HG02759 (cell line): Measurements from ENCODE around the gene SPATS2.

Source experiments
- ATAC-seq: cut with Tn5 transposase; IDR thresholded peaks from one replicate; pipeline ENCODE4 v1.9.1; 2021; ENCODE audit warnings: mild to moderate bottlenecking, moderate library complexity; ENCODE audit not compliant: unreplicated experiment

SPATS2 gene

GRCh38 chr12:49538510-49539403 is 171.5 kb downstream of the SPATS2 start, which contains the start of gene KCNH3:
Gene KCNH3, plus strand, starts transcription at chr12:49539030. Its CDS starts 387 bp downstream, at chr12:49539417.
- peak; percentile 73 for ATAC-seq

DNA sequence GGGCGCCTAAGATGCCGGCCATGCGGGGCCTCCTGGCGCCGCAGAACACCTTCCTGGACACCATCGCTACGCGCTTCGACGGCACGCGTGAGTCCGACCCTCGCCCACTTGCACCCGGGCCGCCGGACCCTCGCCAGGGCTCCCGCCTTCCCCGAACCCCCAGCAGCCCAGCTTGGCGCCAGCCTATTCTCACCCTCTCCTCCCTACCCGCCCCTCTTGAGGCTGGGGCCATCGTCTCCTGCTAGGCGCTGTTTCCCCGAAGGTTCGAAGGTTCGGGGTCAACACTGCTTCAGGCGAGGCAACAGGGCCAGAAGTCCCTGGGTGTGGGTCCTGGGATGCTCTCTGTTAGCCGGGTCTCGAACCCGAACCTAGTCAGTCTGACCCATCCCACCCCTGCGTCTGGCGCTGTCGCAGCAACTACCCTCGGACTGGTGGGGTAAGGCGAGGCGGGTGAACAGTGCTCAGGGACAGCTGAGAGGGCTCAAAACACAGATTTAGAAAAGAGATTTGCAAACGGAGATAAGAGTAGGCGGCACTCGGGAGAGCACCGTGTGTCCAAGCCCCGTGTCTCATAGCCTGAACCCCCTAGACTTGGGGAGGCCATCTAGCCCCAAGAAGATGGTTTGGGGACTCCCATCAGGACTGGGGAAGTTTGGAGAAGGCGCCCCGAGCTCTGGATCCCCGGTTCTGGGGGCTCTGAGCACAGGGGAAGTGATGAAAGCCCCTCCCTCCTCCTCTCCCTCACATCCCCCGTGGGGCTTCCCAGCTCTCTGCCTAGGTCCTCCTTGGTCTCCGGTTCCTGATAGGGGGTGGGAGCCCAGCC is 172.4 kb downstream of the SPATS2 start:
- no peak for ATAC-seq

- ATAC-seq, result no peak
Measured at GRCh38 chr12:49540229-49541139, 173.2 kb downstream of the SPATS2 start.

GRCh38 chr12:49541140-49541861 is 174.0 kb downstream of the SPATS2 start:
- no peak for ATAC-seq

GRCh38 chr12:49541911-49542505 is 174.7 kb downstream of the SPATS2 start:
- no peak for ATAC-seq

GRCh38 chr12:49542592-49543160 is 175.4 kb downstream of the SPATS2 start:
- ATAC-seq, result no peak

DNA sequence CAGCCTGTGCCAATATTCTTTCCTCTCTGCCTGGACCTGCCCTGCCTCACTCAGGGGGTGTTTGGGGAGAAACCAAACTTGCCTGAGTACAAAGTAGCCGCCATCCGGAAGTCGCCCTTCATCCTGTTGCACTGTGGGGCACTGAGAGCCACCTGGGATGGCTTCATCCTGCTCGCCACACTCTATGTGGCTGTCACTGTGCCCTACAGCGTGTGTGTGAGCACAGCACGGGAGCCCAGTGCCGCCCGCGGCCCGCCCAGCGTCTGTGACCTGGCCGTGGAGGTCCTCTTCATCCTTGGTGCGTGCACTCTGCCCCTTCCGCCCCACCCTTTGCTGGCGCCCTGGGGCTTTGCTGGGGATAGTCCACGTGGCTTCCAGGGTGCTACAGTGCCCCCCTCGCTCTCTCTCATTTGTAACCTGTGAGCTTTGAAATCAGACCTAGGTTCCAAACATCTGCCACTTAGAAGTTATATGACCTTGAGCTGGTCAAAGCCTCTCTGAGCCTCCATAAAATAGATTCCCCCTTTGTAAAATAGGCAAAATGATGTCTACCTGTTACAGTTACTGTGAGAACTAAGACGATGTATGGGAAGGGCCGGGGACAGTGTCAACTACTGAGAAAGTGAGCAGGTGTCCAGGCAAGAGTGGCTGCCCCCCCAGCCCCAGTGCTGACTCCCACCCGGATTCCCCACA is 176.1 kb downstream of the SPATS2 start:
- ATAC-seq, result no peak

GRCh38 chr12:49543914-49544815 is 176.9 kb downstream of the SPATS2 start:
- no peak for ATAC-seq

GRCh38 chr12:49545815-49546214 is 178.6 kb downstream of the SPATS2 start:
- ATAC-seq, result no peak

- no peak for ATAC-seq
Measured at GRCh38 chr12:49546481-49546880, 179.2 kb downstream of the SPATS2 start.

DNA sequence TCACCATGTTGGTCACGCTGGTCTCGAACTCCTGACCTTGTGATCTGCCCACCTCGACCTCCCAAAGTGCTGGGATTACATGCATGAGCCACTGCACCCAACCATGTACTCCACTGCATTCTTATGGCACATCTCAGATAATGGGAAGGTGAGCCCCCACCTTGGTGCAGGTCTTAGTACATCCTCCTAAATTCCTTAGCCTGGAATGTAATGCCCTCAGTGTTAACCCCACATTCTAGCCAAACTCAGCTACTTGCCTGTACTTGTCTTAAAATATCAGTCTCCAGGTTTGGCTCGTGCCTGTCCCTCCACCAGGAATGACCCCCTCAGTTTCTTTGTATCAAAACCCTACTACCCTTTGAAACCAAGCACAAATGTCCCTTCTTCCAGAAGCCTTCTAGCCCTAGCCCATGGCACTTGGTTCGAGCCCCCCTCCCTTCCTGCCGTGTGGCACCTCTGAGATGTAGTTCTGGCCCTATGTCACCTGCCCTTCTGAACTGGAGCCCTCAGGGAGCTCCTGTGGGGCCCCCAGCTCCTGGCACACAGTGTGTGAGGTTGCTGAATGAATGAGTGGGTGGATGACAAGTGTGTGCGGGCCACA is 179.9 kb downstream of the SPATS2 start:
- ATAC-seq, result no peak

- ATAC-seq, result no peak
Measured at GRCh38 chr12:49548481-49548821, 181.2 kb downstream of the SPATS2 start.

- no peak for ATAC-seq
Measured at GRCh38 chr12:49548822-49549648, 181.8 kb downstream of the SPATS2 start.

DNA sequence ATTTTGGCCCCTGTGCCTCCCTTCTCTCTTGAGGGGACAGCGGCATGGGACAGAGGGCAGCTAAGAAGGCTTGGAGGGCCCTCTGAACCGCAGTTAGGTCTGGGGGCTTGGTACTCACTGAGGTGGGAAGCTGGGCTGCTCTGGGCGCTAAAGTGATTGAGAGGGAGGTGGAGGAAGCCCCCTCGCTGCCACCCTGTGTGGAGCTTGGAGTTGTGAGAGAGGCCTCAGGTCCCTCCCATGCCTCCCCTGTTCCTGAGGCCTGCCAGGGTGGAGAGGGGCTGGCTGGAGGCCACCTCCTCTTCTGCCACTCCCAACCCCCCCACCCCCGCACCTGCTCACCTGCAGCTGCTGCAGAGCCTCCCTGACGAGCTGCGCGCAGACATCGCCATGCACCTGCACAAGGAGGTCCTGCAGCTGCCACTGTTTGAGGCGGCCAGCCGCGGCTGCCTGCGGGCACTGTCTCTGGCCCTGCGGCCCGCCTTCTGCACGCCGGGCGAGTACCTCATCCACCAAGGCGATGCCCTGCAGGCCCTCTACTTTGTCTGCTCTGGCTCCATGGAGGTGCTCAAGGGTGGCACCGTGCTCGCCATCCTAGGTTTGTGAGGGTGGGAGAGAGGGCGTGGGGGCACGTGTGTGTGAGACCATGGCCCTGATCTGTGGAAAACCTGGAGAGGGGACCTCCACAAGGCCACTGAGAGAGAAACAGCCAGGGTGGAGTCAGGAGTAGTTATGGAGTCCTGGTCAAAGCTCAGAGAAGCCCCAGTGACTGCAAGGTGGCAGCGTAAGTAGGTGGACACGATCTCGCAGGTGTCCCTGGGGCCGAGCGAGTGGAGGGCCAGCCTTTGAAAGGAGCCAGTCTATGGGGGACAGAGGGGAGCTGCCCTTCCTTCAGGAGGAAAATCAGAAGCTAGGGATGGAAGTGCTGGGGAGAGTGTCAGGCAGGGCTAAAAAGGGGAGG is 182.8 kb downstream of the SPATS2 start:
- no peak for ATAC-seq

DNA sequence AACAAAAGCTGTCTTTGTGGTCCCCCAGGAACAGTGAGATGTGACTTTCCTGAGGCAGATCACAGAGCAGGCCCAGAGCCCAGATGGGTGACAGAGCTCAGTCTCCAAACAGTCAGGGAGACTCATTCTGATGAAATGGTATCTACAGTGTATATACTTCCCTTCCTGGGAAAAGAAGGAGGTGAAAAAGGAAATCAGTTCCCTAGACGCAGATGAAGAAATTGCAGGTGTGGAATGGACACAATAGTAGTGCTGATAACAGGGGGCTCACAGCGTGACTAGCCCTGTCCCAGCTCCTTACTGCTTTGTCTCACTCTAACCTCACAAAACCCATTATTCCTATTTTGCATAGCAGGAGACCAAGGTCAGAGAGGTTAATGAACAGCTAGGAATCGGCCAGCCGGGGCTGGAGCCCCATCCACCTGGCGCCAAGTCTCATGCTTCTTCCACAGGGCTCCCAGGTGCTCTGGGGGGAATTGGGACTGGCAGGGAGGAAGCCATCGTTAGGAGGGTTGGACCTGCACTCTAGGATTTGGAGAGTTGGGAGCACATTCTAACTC is 183.5 kb downstream of the SPATS2 start:
- no peak for ATAC-seq
